C4-2B (cell line): ENCODE data around the gene AIP.
"Not testable (repeated sequence)": the region's sequence is repeated elsewhere in the genome, so short reads cannot be mapped to it uniquely, and the experiment has no call there.

ENCODE experiments used
- CTCF ChIP-seq: fragments of 450-650 bp; conservative IDR thresholded peaks from 2 replicates; pipeline ENCODE4 v1.5.1; 2017; ENCODE audit warnings: mild to moderate bottlenecking
- ZFX ChIP-seq: fragments of 450-650 bp; IDR thresholded peaks from 2 replicates; pipeline ENCODE4 v1.6.1; 2017

GRCh38 chr11:67485873-67486361 is 3.1 kb downstream of the AIP start:
- TF ChIP-seq CTCF, ZFX: not testable (repeated sequence)
